Mesodermal cell (in vitro differentiated cells): ENCODE measurements around the gene PIK3R6.

Experiments
- H3K27ac ChIP-seq: 2 replicates; pipeline ENCODE4 v1.7.0; 2013; ENCODE audit warnings: mild to moderate bottlenecking, low read depth, low read length, moderate library complexity; ENCODE audit not compliant: severe bottlenecking
- H3K36me3 ChIP-seq: 2 replicates; pipeline ENCODE4 v1.7.1; 2013; ENCODE audit warnings: mild to moderate bottlenecking, low read length, moderate library complexity; ENCODE audit not compliant: control insufficient read depth, insufficient read depth
- H3K4me1 ChIP-seq: one replicate; pipeline ENCODE4 v1.7.1; 2013; ENCODE audit warnings: mild to moderate bottlenecking, low read length; ENCODE audit not compliant: insufficient read depth, control insufficient read depth, poor library complexity, severe bottlenecking
- H3K4me3 ChIP-seq: 2 replicates; pipeline ENCODE4 v1.7.0; 2013; ENCODE audit warnings: low read length, control low read depth, mild to moderate bottlenecking; ENCODE audit not compliant: insufficient read depth, poor library complexity, severe bottlenecking; ENCODE audit errors: extremely low read depth
- H3K9me3 ChIP-seq: 2 replicates; pipeline ENCODE4 v1.7.1; 2013; ENCODE audit warnings: mild to moderate bottlenecking, low read length, moderate library complexity; ENCODE audit not compliant: control insufficient read depth
- WGBS, 2 experiments: methylation state at CpG; one replicate each; pipeline ENCODE4 v1.1.5; 2013; ENCODE audit warnings: missing lambda C conversion rate in 2 of 2; ENCODE audit not compliant: insufficient coverage in 2 of 2; 5-methylcytosine and 5-hydroxymethylcytosine counted together

Gene PIK3R6

GRCh38 chr17:8755590-8756255 lies 111.8 kb downstream of the PIK3R6 start:
- Histone ChIP-seq H3K4me3 (no peak overlapping the region), H3K9me3 (no peaks in the 10 kb centered on the region), H3K27ac (no peak overlapping the region), H3K36me3 (no peaks in the 10 kb centered on the region), H3K4me1 (no peaks in the 10 kb centered on the region)
- WGBS, 2 experiments: 92 to 97% methylated on average over 12 of the region's 12 CpGs

GRCh38 chr17:8754890-8755289 lies 112.6 kb downstream of the PIK3R6 start:
- 62 to 81% methylated on average over 3 to 5 of the region's 8 CpGs for WGBS, 2 experiments
- Histone ChIP-seq H3K4me3 (no peak overlapping the region), H3K4me1 (no peaks in the 10 kb centered on the region), H3K36me3 (no peaks in the 10 kb centered on the region), H3K27ac (no peak overlapping the region), H3K9me3 (no peaks in the 10 kb centered on the region)

GRCh38 chr17:8753976-8754440 lies 113.5 kb downstream of the PIK3R6 start:
- no peaks in the 10 kb centered on the region for H3K9me3 ChIP-seq
- no peaks in the 10 kb centered on the region for H3K4me1 ChIP-seq
- H3K36me3 ChIP-seq: no peaks in the 10 kb centered on the region
- H3K27ac ChIP-seq: no peak overlapping the region
- 71 to 100% methylated on average over 1 of the region's 1 CpG for WGBS, 2 experiments
- H3K4me3 ChIP-seq: no peak overlapping the region

GRCh38 chr17:8753136-8753975 lies 114.1 kb downstream of the PIK3R6 start:
- no peaks in the 10 kb centered on the region for H3K9me3 ChIP-seq
- H3K4me1 ChIP-seq: no peaks in the 10 kb centered on the region
- H3K27ac ChIP-seq: no peak overlapping the region
- WGBS, 2 experiments: 81 to 95% methylated on average over 7 of the region's 12 CpGs
- H3K4me3 ChIP-seq: no peak overlapping the region
- H3K36me3 ChIP-seq: no peaks in the 10 kb centered on the region
